ENCODE measurements around the gene SMPDL3A. TPM values are rescaled to one million over a fixed set of nuclear protein-coding genes. Genes with fewer than 3 reads are reported as not detected.

Gene SMPDL3A
- total and polyA plus RNA-seq, 8 donors, result 7.4 to 19.8 (median 10.6) TPM

- DNase-seq (no peak), ATAC-seq (peak in 3 of 4 donors; percentile 56 to 71 (median 70)), FAIRE-seq (no peak)
- Histone ChIP-seq H3K9me3 (no peaks in the 10 kb centered on the region), H3K27me3 (no peaks in the 10 kb centered on the region), H3K4me1 (no peaks in the 10 kb centered on the region), H3K4me3 (no peak overlapping the region), H3K27ac (no peak overlapping the region), H3K36me3 (no peaks in the 10 kb centered on the region)
- WGBS, 2 donors, result 47 to 61% methylated on average over 3 of the region's 3 CpGs
- intact Hi-C loops (cut with DNase I), result loop anchor here (5.0 to 10.0 kb wide), 3 partner anchors 96 to 106 kb away; no protein-coding TSS in a partner anchor
- TF ChIP-seq CTCF (IDR thresholded peaks at IDR 0.05), result peak in 2 of 4 donors; percentile 20 to 34
Measured at GRCh38 chr6:122838060-122838780, 49.2 kb downstream of the SMPDL3A start.

- no peak overlapping the region for H3K27ac ChIP-seq
- no peak overlapping the region for H3K4me3 ChIP-seq
- no peaks in the 10 kb centered on the region for H3K4me1 ChIP-seq
- DNase-seq, result peak in 4 of 6 donors; percentile 27 to 72 (median 33)
- FAIRE-seq, result peak; percentile 9
- 0 to 1% methylated on average over 1 of the region's 1 CpG for WGBS, 2 donors
- intact Hi-C loops (cut with DNase I), result loop anchor here (5.0 to 10.0 kb wide), 3 partner anchors 97 to 107 kb away; no protein-coding TSS in a partner anchor
- no peaks in the 10 kb centered on the region for H3K36me3 ChIP-seq
- no peaks in the 10 kb centered on the region for H3K27me3 ChIP-seq
- peak; percentile 48 to 97 (median 94) for ATAC-seq
- no peaks in the 10 kb centered on the region for H3K9me3 ChIP-seq
- peak; percentile 30 to 60 (median 38) for TF ChIP-seq CTCF (IDR thresholded peaks at IDR 0.05)
Measured at GRCh38 chr6:122839472-122839871, 50.4 kb downstream of the SMPDL3A start.

GRCh38 chr6:122839906-122840305 is 50.8 kb downstream of the SMPDL3A start:
- TF ChIP-seq CTCF (IDR thresholded peaks at IDR 0.05), result no peak
- Histone ChIP-seq H3K4me3 (no peak overlapping the region), H3K27me3 (no peaks in the 10 kb centered on the region), H3K9me3 (no peaks in the 10 kb centered on the region), H3K4me1 (no peaks in the 10 kb centered on the region), H3K27ac (no peak overlapping the region), H3K36me3 (no peaks in the 10 kb centered on the region)
- DNase-seq, result no peak
- intact Hi-C loops (cut with DNase I), result loop anchor here (5.0 to 10.0 kb wide), 3 partner anchors 98 to 108 kb away; no protein-coding TSS in a partner anchor
- no peak for FAIRE-seq
- ATAC-seq, result no peak
- WGBS, 2 donors, result 58 to 67% methylated on average over 7 to 8 of the region's 8 CpGs

- 82 to 93% methylated on average over 9 of the region's 9 CpGs for WGBS, 2 donors
- Histone ChIP-seq H3K27ac (no peak overlapping the region), H3K27me3 (no peaks in the 10 kb centered on the region), H3K4me3 (no peak overlapping the region), H3K9me3 (no peaks in the 10 kb centered on the region), H3K4me1 (no peaks in the 10 kb centered on the region), H3K36me3 (no peaks in the 10 kb centered on the region)
- DNase-seq (no peak), FAIRE-seq (no peak), ATAC-seq (no peak)
- intact Hi-C loops (cut with DNase I), result no loop called here
- TF ChIP-seq CTCF (IDR thresholded peaks at IDR 0.05), result no peak
Measured at GRCh38 chr6:122845464-122845863, 56.4 kb downstream of the SMPDL3A start.

Data from pancreas (tissue), 10 donors.